DND-41 (cell line): ENCODE measurements around the gene HMCN1.

ENCODE experiments used
- ATAC-seq: fragments of 200-7000 bp; cut with Tn5 transposase; 3 replicates; pipeline ENCODE4 v1.9.1; 2021; ENCODE audit warnings: low read depth; ENCODE audit not compliant: insufficient read depth
- DNase-seq: peaks from one replicate; pipeline ENCODE4 v3.0.0-alpha.2; 2020
- H2AFZ ChIP-seq: 2 replicates; pipeline ENCODE4 v1.6.0; 2012; ENCODE audit warnings: low read depth, low read length
- H3K27ac ChIP-seq: 2 replicates; pipeline ENCODE4 v1.5.1; 2012; ENCODE audit warnings: low read length, inconsistent platforms
- H3K27me3 ChIP-seq: fragments of 200-600 bp; sonication (generic); 2 replicates; pipeline ENCODE4 v1.6.0; 2012; ENCODE audit warnings: low read length, mild to moderate bottlenecking, inconsistent platforms; ENCODE audit not compliant: insufficient read depth, poor library complexity
- H3K36me3 ChIP-seq: 2 replicates; pipeline ENCODE4 v1.5.1; 2012; ENCODE audit warnings: low read length, inconsistent platforms; ENCODE audit not compliant: insufficient read depth
- H3K4me1 ChIP-seq: 2 replicates; pipeline ENCODE4 v1.5.1; 2012; ENCODE audit warnings: mild to moderate bottlenecking, low read length; ENCODE audit not compliant: insufficient read depth
- H3K4me2 ChIP-seq: 2 replicates; pipeline ENCODE4 v1.6.0; 2012; ENCODE audit warnings: mild to moderate bottlenecking, moderate library complexity, low read length, inconsistent platforms; ENCODE audit not compliant: insufficient read depth
- H3K4me3 ChIP-seq, 2 experiments: fragments of 200-600 bp in 1 of 2; shearing (Covaris generic) in 1 of 2; 2 replicates each; pipeline ENCODE4 v1.5.1; 2012 to 2016; ENCODE audit warnings: inconsistent platforms in 2 of 2, low read length in 2 of 2, mild to moderate bottlenecking in 2 of 2, low read depth in 1 of 2, moderate library complexity in 1 of 2
- H3K79me2 ChIP-seq: 2 replicates; pipeline ENCODE4 v1.6.0; 2012; ENCODE audit warnings: low read length, inconsistent platforms; ENCODE audit not compliant: insufficient read depth
- H3K9ac ChIP-seq: 2 replicates; pipeline ENCODE4 v1.6.0; 2012; ENCODE audit warnings: low read depth, mild to moderate bottlenecking, inconsistent platforms, low read length, moderate library complexity
- H3K9me3 ChIP-seq: 2 replicates; pipeline ENCODE4 v1.5.1; 2012; ENCODE audit warnings: low read length, moderate library complexity, mild to moderate bottlenecking, inconsistent platforms; ENCODE audit not compliant: insufficient read depth, severe bottlenecking
- H4K20me1 ChIP-seq: 2 replicates; pipeline ENCODE4 v1.6.0; 2012; ENCODE audit warnings: low read length; ENCODE audit not compliant: insufficient read depth
- CTCF ChIP-seq: IDR thresholded peaks from 2 replicates; pipeline ENCODE4 v1.5.1; 2012; ENCODE audit warnings: borderline replicate concordance, low read length, moderate library complexity, mild to moderate bottlenecking; ENCODE audit not compliant: poor library complexity, severe bottlenecking; ENCODE audit errors: extremely low read depth
- EZH2 ChIP-seq: IDR thresholded peaks from 3 replicates; pipeline ENCODE4 v1.6.1; 2012; ENCODE audit warnings: borderline replicate concordance, low read depth, mild to moderate bottlenecking, moderate library complexity, low read length, inconsistent platforms; ENCODE audit not compliant: severe bottlenecking

Gene HMCN1

DNA sequence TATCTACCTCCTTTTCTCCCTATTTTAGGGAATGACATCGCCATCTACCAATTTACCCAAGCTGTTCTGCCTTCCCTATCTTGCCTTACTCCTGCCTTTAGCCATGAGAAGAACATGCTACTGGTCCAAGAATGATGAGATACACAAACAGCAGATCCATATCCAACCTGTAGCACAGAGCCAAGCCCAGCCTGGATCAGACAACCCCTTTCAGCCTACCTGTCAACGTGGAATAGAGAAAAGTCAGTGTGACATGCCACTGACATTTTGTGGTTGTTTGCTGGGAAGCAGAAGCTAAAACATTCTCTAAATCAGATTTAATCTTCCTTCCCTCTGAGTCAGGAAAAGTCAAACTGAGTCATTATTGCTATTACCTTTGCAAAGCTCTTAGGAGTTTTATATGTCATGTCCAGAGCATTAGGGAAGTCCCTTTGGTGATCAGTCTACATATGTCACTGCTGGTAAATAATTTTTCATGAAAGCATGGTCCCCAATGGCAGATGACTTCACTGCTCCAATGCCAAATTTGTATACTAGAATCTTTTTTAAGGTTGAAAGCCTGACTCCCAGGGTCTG, 497.8 kb downstream of the HMCN1 start:
- Histone ChIP-seq H3K4me1 (no peaks in the 10 kb centered on the region), H3K27me3 (no peaks in the 10 kb centered on the region), H4K20me1 (no peaks in the 10 kb centered on the region), H2AFZ (no peak overlapping the region), H3K9me3 (no peaks in the 10 kb centered on the region), H3K79me2 (no peaks in the 10 kb centered on the region), H3K4me2 (no peak overlapping the region), H3K9ac (no peak overlapping the region), H3K4me3 (no peak overlapping the region), H3K36me3 (no peaks in the 10 kb centered on the region), H3K27ac (no peak overlapping the region)
- ATAC-seq: no peak
- no peak for DNase-seq
- TF ChIP-seq EZH2 (no peak), CTCF (no peak)

DNA sequence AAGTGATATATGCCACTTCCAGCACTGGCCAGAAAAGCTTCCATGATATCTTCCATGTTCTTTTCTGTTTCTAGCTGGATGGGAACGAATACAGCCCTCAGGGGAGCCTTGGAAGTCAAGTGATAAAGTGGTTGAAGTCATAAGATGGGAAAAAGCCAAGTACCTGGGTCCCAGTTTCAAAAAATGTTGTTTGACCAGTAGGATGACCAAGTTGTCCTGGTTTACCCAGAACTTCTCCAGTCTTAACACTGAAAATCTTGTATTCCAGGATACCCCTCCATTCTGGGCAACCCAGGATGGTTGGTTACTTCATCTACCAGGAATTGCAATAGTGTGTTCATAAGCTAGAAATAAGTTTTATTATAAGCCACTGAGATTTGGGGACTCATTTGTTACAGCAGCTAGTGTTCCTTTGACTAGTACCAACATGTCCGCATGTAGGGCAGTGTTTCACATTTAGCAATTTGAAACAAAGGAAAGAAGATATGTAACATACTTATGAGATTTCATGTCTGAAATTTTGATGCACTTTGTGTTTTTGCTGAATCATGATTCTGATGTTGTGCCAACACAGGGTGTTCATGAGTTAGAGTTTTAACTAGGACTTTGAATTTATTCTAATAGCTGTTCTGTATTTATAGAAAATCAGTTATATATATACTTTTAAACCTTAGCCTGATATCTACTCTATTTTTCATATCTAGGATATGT, 500.9 kb downstream of the HMCN1 start:
- no peak overlapping the region for H3K4me2 ChIP-seq
- H3K4me3 ChIP-seq: no peak overlapping the region
- no peak for TF ChIP-seq EZH2
- no peak for TF ChIP-seq CTCF
- no peaks in the 10 kb centered on the region for H3K36me3 ChIP-seq
- no peak overlapping the region for H3K9ac ChIP-seq
- no peaks in the 10 kb centered on the region for H4K20me1 ChIP-seq
- no peaks in the 10 kb centered on the region for H3K79me2 ChIP-seq
- DNase-seq: no peak
- no peaks in the 10 kb centered on the region for H3K27me3 ChIP-seq
- no peak overlapping the region for H3K27ac ChIP-seq
- H3K9me3 ChIP-seq: no peaks in the 10 kb centered on the region
- H2AFZ ChIP-seq: no peak overlapping the region
- no peak for ATAC-seq
- no peaks in the 10 kb centered on the region for H3K4me1 ChIP-seq

- no peak for TF ChIP-seq EZH2
- no peak for TF ChIP-seq CTCF
- Histone ChIP-seq H3K27ac (no peak overlapping the region), H3K36me3 (no peaks in the 10 kb centered on the region), H3K4me1 (no peaks in the 10 kb centered on the region), H3K4me3 (no peak overlapping the region), H3K9me3 (no peaks in the 10 kb centered on the region), H2AFZ (no peak overlapping the region), H3K4me2 (no peak overlapping the region), H3K9ac (no peak overlapping the region), H4K20me1 (no peaks in the 10 kb centered on the region), H3K79me2 (no peaks in the 10 kb centered on the region), H3K27me3 (no peaks in the 10 kb centered on the region)
- DNase-seq (no peak), ATAC-seq (no peak)
These were observed 501.5 kb downstream of the HMCN1 start for GRCh38 chr1:186235696-186236095.
